ENCODE results near the gene R3HDM2. TPM values are rescaled to one million over a fixed set of nuclear protein-coding genes. Genes with fewer than 3 reads are reported as not detected.

Gene R3HDM2
- total RNA-seq, 1 experiment from 2014 or later: 34.7 TPM

- TF ChIP-seq ELF4 (CRISPR knock-in tag; IDR thresholded peaks at IDR 0.05; ENCODE audit: low read depth) (no peak), GTF2I (CRISPR knock-in tag; conservative IDR thresholded peaks at IDR 0.05) (no peak), ZNF232 (CRISPR knock-in tag; IDR thresholded peaks at IDR 0.05) (no peak), ZNF416 (CRISPR knock-in tag; IDR thresholded peaks at IDR 0.05) (no peak)
- TF ChIP-seq, protein P1, sequence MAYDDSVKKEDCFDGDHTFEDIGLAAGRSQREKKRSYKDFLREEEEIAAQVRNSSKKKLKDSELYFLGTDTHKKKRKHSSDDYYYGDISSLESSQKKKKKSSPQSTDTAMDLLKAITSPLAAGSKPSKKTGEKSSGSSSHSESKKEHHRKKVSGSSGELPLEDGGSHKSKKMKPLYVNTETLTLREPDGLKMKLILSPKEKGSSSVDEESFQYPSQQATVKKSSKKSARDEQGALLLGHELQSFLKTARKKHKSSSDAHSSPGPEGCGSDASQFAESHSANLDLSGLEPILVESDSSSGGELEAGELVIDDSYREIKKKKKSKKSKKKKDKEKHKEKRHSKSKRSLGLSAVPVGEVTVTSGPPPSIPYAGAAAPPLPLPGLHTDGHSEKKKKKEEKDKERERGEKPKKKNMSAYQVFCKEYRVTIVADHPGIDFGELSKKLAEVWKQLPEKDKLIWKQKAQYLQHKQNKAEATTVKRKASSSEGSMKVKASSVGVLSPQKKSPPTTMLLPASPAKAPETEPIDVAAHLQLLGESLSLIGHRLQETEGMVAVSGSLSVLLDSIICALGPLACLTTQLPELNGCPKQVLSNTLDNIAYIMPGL (CRISPR knock-in tag; IDR thresholded peaks at IDR 0.05): 0 out of 2 replicates have a peak, but pooled peaks have one; percentile 72
Observed at GRCh38 chr12:57476162-57476992, 45.5 kb upstream of the R3HDM2 start (continued).

GRCh38 chr12:57475271-57476161 is 44.7 kb upstream of the R3HDM2 start:
- no peak overlapping the region for H3K27ac Mint-ChIP-seq
- H3K4me1 Mint-ChIP-seq: peaks cover 31% of the 10 kb centered on the region
- H3K27me3 Mint-ChIP-seq (ENCODE audit: low read depth): peaks cover 95% of the 10 kb centered on the region
- H3K36me3 Mint-ChIP-seq: no peaks in the 10 kb centered on the region
- CTCF ChIA-PET: interaction anchor here (0.5 to 5.0 kb wide), 26 partner anchors 8 to 388 kb away, joined by 3 to 88 read pairs (median 5); partner anchors contain the start of genes ARHGEF25, GLI1, INHBE and LRP1
- DNase-seq (ENCODE audit: low spot score) (peak; percentile 52), ATAC-seq (peak; percentile 34)
- H3K9me3 Mint-ChIP-seq: no peaks in the 10 kb centered on the region
- H3K4me3 Mint-ChIP-seq: peak overlapping the region; percentile 77
- POLR2A ChIA-PET: interaction anchor here (0.6 to 1.7 kb wide), 5 partner anchors 12 to 723 kb away, joined by 3 to 8 read pairs (median 4); no protein-coding TSS in a partner anchor
- TF ChIP-seq RELA (CRISPR knock-in tag; IDR thresholded peaks at IDR 0.05; ENCODE audit: borderline replicate concordance): peak; percentile 74; the same call in 1 of the 2 replicates
- TF ChIP-seq ZNF423 (CRISPR knock-in tag; IDR thresholded peaks at IDR 0.05): peak; percentile 7; the same call in 1 of the 2 replicates
- TF ChIP-seq CREM (CRISPR knock-in tag; IDR thresholded peaks at IDR 0.05): 0 out of 2 replicates have a peak, but pooled peaks have one; percentile 43
- TF ChIP-seq, protein P2, sequence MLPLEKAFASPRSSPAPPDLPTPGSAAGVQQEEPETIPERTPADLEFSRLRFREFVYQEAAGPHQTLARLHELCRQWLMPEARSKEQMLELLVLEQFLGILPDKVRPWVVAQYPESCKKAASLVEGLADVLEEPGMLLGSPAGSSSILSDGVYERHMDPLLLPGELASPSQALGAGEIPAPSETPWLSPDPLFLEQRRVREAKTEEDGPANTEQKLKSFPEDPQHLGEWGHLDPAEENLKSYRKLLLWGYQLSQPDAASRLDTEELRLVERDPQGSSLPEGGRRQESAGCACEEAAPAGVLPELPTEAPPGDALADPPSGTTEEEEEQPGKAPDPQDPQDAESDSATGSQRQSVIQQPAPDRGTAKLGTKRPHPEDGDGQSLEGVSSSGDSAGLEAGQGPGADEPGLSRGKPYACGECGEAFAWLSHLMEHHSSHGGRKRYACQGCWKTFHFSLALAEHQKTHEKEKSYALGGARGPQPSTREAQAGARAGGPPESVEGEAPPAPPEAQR (CRISPR knock-in tag; IDR thresholded peaks at IDR 0.05): no peak
- no peak for TF ChIP-seq MXD4 (CRISPR knock-in tag; IDR thresholded peaks at IDR 0.05; ENCODE audit: borderline replicate concordance)
- TF ChIP-seq, protein P1 (CRISPR knock-in tag; IDR thresholded peaks at IDR 0.05): peak; percentile 57; the same call in 1 of the 2 replicates
- peak; percentile 9; the same call in 1 of the 2 replicates for TF ChIP-seq USF2 (CRISPR knock-in tag; IDR thresholded peaks at IDR 0.05)
- no peak for TF ChIP-seq HMGA2 (CRISPR knock-in tag; IDR thresholded peaks at IDR 0.05)
- TF ChIP-seq, protein P3, sequence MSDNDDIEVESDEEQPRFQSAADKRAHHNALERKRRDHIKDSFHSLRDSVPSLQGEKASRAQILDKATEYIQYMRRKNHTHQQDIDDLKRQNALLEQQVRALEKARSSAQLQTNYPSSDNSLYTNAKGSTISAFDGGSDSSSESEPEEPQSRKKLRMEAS (CRISPR knock-in tag; IDR thresholded peaks at IDR 0.05): peak; percentile 45; the same call in 1 of the 2 replicates
- TF ChIP-seq ZNF121 (CRISPR knock-in tag; IDR thresholded peaks at IDR 0.05): no peak
- TF ChIP-seq, protein P4, sequence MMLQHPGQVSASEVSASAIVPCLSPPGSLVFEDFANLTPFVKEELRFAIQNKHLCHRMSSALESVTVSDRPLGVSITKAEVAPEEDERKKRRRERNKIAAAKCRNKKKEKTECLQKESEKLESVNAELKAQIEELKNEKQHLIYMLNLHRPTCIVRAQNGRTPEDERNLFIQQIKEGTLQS (CRISPR knock-in tag; conservative IDR thresholded peaks at IDR 0.05): no peak
- 0 out of 2 replicates have a peak, but pooled peaks have one; percentile 59 for TF ChIP-seq E2F5 (CRISPR knock-in tag; IDR thresholded peaks at IDR 0.05)
- TF ChIP-seq EMX1 (CRISPR knock-in tag; IDR thresholded peaks at IDR 0.05): no peak
- 0 out of 2 replicates have a peak, but pooled peaks have one; percentile 55 for TF ChIP-seq ZBTB21 (CRISPR knock-in tag; IDR thresholded peaks at IDR 0.05; ENCODE audit: borderline replicate concordance)
- TF ChIP-seq, protein P5, sequence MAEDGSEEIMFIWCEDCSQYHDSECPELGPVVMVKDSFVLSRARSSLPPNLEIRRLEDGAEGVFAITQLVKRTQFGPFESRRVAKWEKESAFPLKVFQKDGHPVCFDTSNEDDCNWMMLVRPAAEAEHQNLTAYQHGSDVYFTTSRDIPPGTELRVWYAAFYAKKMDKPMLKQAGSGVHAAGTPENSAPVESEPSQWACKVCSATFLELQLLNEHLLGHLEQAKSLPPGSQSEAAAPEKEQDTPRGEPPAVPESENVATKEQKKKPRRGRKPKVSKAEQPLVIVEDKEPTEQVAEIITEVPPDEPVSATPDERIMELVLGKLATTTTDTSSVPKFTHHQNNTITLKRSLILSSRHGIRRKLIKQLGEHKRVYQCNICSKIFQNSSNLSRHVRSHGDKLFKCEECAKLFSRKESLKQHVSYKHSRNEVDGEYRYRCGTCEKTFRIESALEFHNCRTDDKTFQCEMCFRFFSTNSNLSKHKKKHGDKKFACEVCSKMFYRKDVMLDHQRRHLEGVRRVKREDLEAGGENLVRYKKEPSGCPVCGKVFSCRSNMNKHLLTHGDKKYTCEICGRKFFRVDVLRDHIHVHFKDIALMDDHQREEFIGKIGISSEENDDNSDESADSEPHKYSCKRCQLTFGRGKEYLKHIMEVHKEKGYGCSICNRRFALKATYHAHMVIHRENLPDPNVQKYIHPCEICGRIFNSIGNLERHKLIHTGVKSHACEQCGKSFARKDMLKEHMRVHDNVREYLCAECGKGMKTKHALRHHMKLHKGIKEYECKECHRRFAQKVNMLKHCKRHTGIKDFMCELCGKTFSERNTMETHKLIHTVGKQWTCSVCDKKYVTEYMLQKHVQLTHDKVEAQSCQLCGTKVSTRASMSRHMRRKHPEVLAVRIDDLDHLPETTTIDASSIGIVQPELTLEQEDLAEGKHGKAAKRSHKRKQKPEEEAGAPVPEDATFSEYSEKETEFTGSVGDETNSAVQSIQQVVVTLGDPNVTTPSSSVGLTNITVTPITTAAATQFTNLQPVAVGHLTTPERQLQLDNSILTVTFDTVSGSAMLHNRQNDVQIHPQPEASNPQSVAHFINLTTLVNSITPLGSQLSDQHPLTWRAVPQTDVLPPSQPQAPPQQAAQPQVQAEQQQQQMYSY (CRISPR knock-in tag; IDR thresholded peaks at IDR 0.05): no peak
- TF ChIP-seq ZNF263 (CRISPR knock-in tag; IDR thresholded peaks at IDR 0.05; ENCODE audit: low read depth): peak; percentile 73
- TF ChIP-seq TP53 (CRISPR knock-in tag; IDR thresholded peaks at IDR 0.05): no peak

Measured in WTC11 (cell line).